BJ (cell line): ENCODE results near the gene BANP. TPM values are rescaled to one million over a fixed set of nuclear protein-coding genes. Genes with fewer than 3 reads are reported as not detected.

Experiments used
- CTCF ChIA-PET: fragments of 350-600 bp; formaldehyde crosslinking; extraction: SDS; loops from one replicate; lab custom pipeline; 2021; ENCODE audit warnings: antibody characterized with exemption, inconsistent platforms; lab: Yijun Ruan, JAX
- POLR2A ChIA-PET: fragments of 300-600 bp; sonication (Branson Sonifier 250); formaldehyde crosslinking; extraction: SDS; loops from one replicate; lab custom pipeline; 2021; ENCODE audit warnings: antibody characterized with exemption; lab: Charles Lee
- DNase-seq: peaks from one replicate; pipeline ENCODE4 v3.0.0-alpha.2; 2011; ENCODE audit warnings: low read depth
- H3K27me3 ChIP-seq: 2 replicates; pipeline ENCODE4 v1.6.0; 2011; ENCODE audit warnings: low read length; ENCODE audit not compliant: control insufficient read depth, insufficient read depth
- H3K36me3 ChIP-seq: 2 replicates; pipeline ENCODE4 v1.5.1; 2011; ENCODE audit warnings: low read length; ENCODE audit not compliant: control insufficient read depth, insufficient read depth
- H3K4me3 ChIP-seq: 2 replicates; pipeline ENCODE4 v1.5.1; 2011; ENCODE audit warnings: low read depth, mild to moderate bottlenecking, control low read depth, low read length
- CTCF ChIP-seq: IDR thresholded peaks from 2 replicates; pipeline ENCODE4 v1.5.1; 2011; ENCODE audit warnings: low read depth, mild to moderate bottlenecking, control low read depth, inconsistent platforms, low read length, moderate library complexity; ENCODE audit not compliant: insufficient read depth
- polyA plus RNA-seq: library from polyadenylated mRNA; depleted of rRNA; stranded (reverse); fragments of >200 nt; gene quantifications from 2 replicates; pipeline ENCODE4 v1.2.3, GENCODE V29; 2011

Gene BANP
- polyA plus RNA-seq, 1 experiment = 16.5 TPM

GRCh38 chr16:87966685-87967185 lies 15.5 kb downstream of the BANP start:
- H3K4me3 ChIP-seq = no peak overlapping the region
- TF ChIP-seq CTCF = no peak
- POLR2A ChIA-PET = no interaction called here

GRCh38 chr16:87968541-87968940 lies 17.3 kb downstream of the BANP start:
- Histone ChIP-seq H3K36me3 (peaks cover 2% of the 10 kb centered on the region; the same call in 1 of the 2 replicates), H3K27me3 (no peaks in the 10 kb centered on the region), H3K4me3 (no peak overlapping the region)
- POLR2A ChIA-PET = no interaction called here
- CTCF ChIA-PET = no interaction called here
- no peak for TF ChIP-seq CTCF
- no peak for DNase-seq

More at GRCh38 chr16:87966685-87967185, 15.5 kb downstream of the BANP start:
- no peak for DNase-seq
- CTCF ChIA-PET = no interaction called here
- Histone ChIP-seq H3K27me3 (no peaks in the 10 kb centered on the region), H3K36me3 (peaks cover 2% of the 10 kb centered on the region; the same call in 1 of the 2 replicates)

GRCh38 chr16:87970186-87970585 lies 19.0 kb downstream of the BANP start:
- TF ChIP-seq CTCF = no peak
- no peak for DNase-seq
- H3K27me3 ChIP-seq = no peaks in the 10 kb centered on the region
- peaks cover 2% of the 10 kb centered on the region; the same call in 1 of the 2 replicates for H3K36me3 ChIP-seq
- CTCF ChIA-PET = no interaction called here
- POLR2A ChIA-PET = no interaction called here
- no peak overlapping the region for H3K4me3 ChIP-seq

GRCh38 chr16:87971933-87972332 lies 20.7 kb downstream of the BANP start:
- DNase-seq = no peak
- peaks cover 2% of the 10 kb centered on the region; the same call in 1 of the 2 replicates for H3K36me3 ChIP-seq
- no peak for TF ChIP-seq CTCF
- H3K4me3 ChIP-seq = no peak overlapping the region
- no peaks in the 10 kb centered on the region for H3K27me3 ChIP-seq
- ChIA-PET POLR2A (no interaction called here), CTCF (no interaction called here)

GRCh38 chr16:87973717-87974116 lies 22.5 kb downstream of the BANP start:
- Histone ChIP-seq H3K27me3 (no peaks in the 10 kb centered on the region), H3K4me3 (no peak overlapping the region), H3K36me3 (peaks cover 2% of the 10 kb centered on the region; the same call in 1 of the 2 replicates)
- ChIA-PET POLR2A (no interaction called here), CTCF (interaction anchor here (2.1 kb wide), 1 partner anchor 9 kb away, joined by 10 read pairs; no protein-coding TSS in a partner anchor)
- TF ChIP-seq CTCF = no peak
- no peak for DNase-seq
